GM18499 (cell line): ENCODE measurements around the gene RAP1GAP2.

Experiments used
- ATAC-seq: cut with Tn5 transposase; IDR thresholded peaks from one replicate; pipeline ENCODE4 v1.9.1; 2021; ENCODE audit warnings: moderate number of reproducible peaks; ENCODE audit not compliant: insufficient read depth, unreplicated experiment

RAP1GAP2 gene

GRCh38 chr17:2851615-2852014 is 55.4 kb downstream of the RAP1GAP2 start:
- no peak for ATAC-seq

GRCh38 chr17:2852221-2852620 is 56.0 kb downstream of the RAP1GAP2 start:
- no peak for ATAC-seq

- ATAC-seq, result no peak
These were observed 56.6 kb downstream of the RAP1GAP2 start for GRCh38 chr17:2852729-2853282.

GRCh38 chr17:2853283-2854142 is 57.3 kb downstream of the RAP1GAP2 start:
- no peak for ATAC-seq

- ATAC-seq, result no peak
These were observed 58.2 kb downstream of the RAP1GAP2 start for GRCh38 chr17:2854143-2855055.

- ATAC-seq, result no peak
These were observed 58.9 kb downstream of the RAP1GAP2 start for GRCh38 chr17:2855063-2855600.

GRCh38 chr17:2856727-2857126 is 60.5 kb downstream of the RAP1GAP2 start:
- ATAC-seq, result no peak

GRCh38 chr17:2860045-2860444 is 63.8 kb downstream of the RAP1GAP2 start:
- no peak for ATAC-seq

GRCh38 chr17:2860883-2861282 is 64.6 kb downstream of the RAP1GAP2 start:
- ATAC-seq, result no peak

GRCh38 chr17:2862197-2862596 is 66.0 kb downstream of the RAP1GAP2 start:
- ATAC-seq, result no peak

- ATAC-seq, result no peak
These were observed 67.0 kb downstream of the RAP1GAP2 start for GRCh38 chr17:2863204-2863603.

- ATAC-seq, result no peak
These were observed 69.0 kb downstream of the RAP1GAP2 start for GRCh38 chr17:2865228-2865627.

GRCh38 chr17:2867441-2868424 is 71.5 kb downstream of the RAP1GAP2 start:
- no peak for ATAC-seq

GRCh38 chr17:2869604-2870003 is 73.4 kb downstream of the RAP1GAP2 start:
- ATAC-seq, result no peak

GRCh38 chr17:2871205-2871604 is 75.0 kb downstream of the RAP1GAP2 start:
- no peak for ATAC-seq

- no peak for ATAC-seq
These were observed 75.5 kb downstream of the RAP1GAP2 start for GRCh38 chr17:2871720-2872119.

- ATAC-seq, result no peak
These were observed 76.0 kb downstream of the RAP1GAP2 start for GRCh38 chr17:2872282-2872681.

GRCh38 chr17:2874189-2874686 is 78.0 kb downstream of the RAP1GAP2 start:
- ATAC-seq, result no peak

- no peak for ATAC-seq
These were observed 79.4 kb downstream of the RAP1GAP2 start for GRCh38 chr17:2875608-2876007.
